ENCODE data around the gene KATNAL1. TPM values are rescaled to one million over a fixed set of nuclear protein-coding genes. Genes with fewer than 3 reads are reported as not detected.

The KATNAL1 gene
- total and polyA plus RNA-seq, 12 donors: 1.5 to 17.9 (median 9.4) TPM

- intact Hi-C loops (cut with DNase I): no loop called here
- Histone ChIP-seq H3K9me3 (replicated peaks in 1 of 3) (no peaks in the 10 kb centered on the region), H3K27me3 (no peaks in the 10 kb centered on the region), H3K4me1 (replicated peaks in 1 of 2) (no peaks in the 10 kb centered on the region), H3K4me3 (no peak overlapping the region), H3K27ac (no peak overlapping the region), H3K36me3 (replicated peaks in 1 of 2) (no peaks in the 10 kb centered on the region)
- WGBS, 4 donors: 81 to 87% (median 85%) methylated on average over 2 of the region's 2 CpGs
- TF ChIP-seq CTCF (IDR thresholded peaks at IDR 0.05) (no peak), POLR2A (IDR thresholded peaks at IDR 0.05) (no peak)
- no peak for DNase-seq
Measured at GRCh38 chr13:30241532-30241931, 65.8 kb downstream of the KATNAL1 start.

DNA sequence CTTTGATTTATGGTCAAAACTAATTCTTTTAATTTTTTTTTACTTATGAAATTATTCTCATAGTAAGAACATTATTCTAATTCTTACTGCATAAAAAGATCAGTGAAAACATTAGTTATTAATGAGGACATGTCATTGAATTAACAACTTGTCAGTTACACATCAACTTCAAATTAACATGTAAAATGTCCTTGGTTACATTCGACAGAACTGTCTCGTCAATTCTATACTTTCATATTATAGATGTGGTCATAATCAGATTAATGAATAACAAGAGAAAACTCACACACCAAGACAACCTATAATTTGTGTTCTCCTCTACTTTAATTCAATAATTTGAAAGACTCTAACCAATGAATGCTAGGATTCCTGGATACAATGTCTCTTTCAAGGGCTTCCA lies 66.7 kb downstream of the KATNAL1 start:
- TF ChIP-seq CTCF (IDR thresholded peaks at IDR 0.05) (no peak), POLR2A (IDR thresholded peaks at IDR 0.05) (no peak)
- Histone ChIP-seq H3K36me3 (replicated peaks in 1 of 2) (no peaks in the 10 kb centered on the region), H3K4me3 (no peak overlapping the region), H3K27ac (no peak overlapping the region), H3K9me3 (replicated peaks in 1 of 3) (no peaks in the 10 kb centered on the region), H3K4me1 (replicated peaks in 1 of 2) (no peaks in the 10 kb centered on the region), H3K27me3 (no peaks in the 10 kb centered on the region)
- no peak for DNase-seq
- 34 to 89% (median 60%) methylated on average over 2 of the region's 2 CpGs for WGBS, 4 donors
- intact Hi-C loops (cut with DNase I): no loop called here

DNA sequence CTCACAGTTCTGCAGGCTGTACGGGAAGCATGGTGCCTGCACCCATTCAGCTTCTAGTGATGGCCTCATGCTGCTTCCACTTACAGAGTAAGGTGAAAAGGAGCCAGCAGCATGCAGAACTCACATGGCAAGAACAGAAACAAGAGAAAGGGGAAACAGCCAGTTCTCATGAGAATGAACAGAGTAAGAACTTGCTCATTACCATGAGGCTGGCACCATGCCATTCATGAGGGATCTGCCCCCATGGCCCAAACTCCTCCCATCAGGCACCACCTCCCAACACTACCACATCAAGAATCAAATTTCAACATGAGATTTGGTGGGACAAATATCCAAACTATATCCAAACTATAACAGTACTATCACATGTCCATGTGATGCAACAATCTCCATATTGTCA lies 72.1 kb downstream of the KATNAL1 start:
- no peaks in the 10 kb centered on the region for H3K9me3 ChIP-seq (replicated peaks in 1 of 3)
- 79 to 100% (median 96%) methylated on average over 1 of the region's 1 CpG for WGBS, 4 donors

DNA sequence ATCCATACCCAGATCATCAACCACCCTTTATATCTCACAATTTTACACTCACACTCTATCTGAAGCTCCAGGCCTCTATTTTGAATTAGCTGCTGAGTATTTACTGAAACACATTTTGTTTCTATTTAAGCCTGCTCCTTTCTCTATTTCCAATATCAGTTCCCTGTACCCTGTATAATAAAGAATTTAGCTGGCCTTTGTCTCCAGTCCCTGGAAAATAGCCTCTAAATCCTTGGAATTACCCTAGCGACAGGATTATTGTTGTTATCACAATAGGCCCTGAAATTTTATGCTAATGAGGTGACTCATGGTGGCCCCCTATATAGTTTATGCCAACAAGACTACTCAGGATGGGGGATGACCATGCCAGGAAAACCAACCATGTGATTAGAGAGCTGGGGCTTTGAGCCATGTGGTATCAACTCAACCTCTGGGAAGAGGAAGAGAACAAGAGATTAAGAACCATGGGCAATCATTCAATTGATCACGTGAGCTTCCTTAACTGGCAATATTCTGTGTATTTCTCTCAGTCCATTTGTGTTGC lies 72.7 kb downstream of the KATNAL1 start:
- peaks cover 0 to 6% of the 10 kb centered on the region in 2 donors for H3K36me3 ChIP-seq (replicated peaks in 1 of 2)
- H3K27me3 ChIP-seq: no peaks in the 10 kb centered on the region
- DNase-seq: no peak
- no peaks in the 10 kb centered on the region for H3K9me3 ChIP-seq (replicated peaks in 1 of 3)
- no peaks in the 10 kb centered on the region for H3K4me1 ChIP-seq (replicated peaks in 1 of 2)
- 89 to 96% (median 92%) methylated on average over 2 of the region's 2 CpGs for WGBS, 4 donors
- intact Hi-C loops (cut with DNase I): no loop called here
- TF ChIP-seq CTCF (IDR thresholded peaks at IDR 0.05) (no peak), POLR2A (IDR thresholded peaks at IDR 0.05) (no peak)
- no peak overlapping the region for H3K4me3 ChIP-seq
- H3K27ac ChIP-seq: no peak overlapping the region

More for the DNA sequence above, 72.1 kb downstream of the KATNAL1 start:
- Histone ChIP-seq H3K36me3 (replicated peaks in 1 of 2) (peaks cover 0 to 2% of the 10 kb centered on the region in 2 donors), H3K27me3 (no peaks in the 10 kb centered on the region), H3K4me3 (no peak overlapping the region), H3K4me1 (replicated peaks in 1 of 2) (no peaks in the 10 kb centered on the region), H3K27ac (no peak overlapping the region)
- TF ChIP-seq CTCF (IDR thresholded peaks at IDR 0.05) (no peak), POLR2A (IDR thresholded peaks at IDR 0.05) (no peak)
- DNase-seq: no peak
- intact Hi-C loops (cut with DNase I): no loop called here
